ENCODE measurements around the gene XK.

DNA sequence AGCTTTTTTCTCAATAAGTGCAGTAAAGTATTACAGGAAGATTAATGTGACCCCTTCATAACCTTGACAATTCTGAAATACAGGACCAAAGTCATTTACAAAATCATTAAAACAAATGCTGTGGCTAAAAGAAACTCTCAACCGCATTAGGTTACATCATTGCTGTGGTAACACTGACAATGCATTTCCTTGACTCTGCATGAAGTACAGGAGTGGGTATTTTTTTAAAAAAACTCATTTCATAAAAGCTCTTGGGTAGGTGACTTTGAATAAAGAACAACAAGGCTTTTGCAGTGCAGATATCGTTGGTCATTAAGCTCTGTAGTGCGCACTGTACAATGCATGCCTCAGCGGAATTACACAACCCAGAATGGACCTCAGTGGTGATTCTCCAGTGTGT lies 23.4 kb upstream of the XK start:
- TF ChIP-seq CTCF (conservative IDR thresholded peaks at IDR 0.05; ENCODE audit: low read depth in 2 of 2) (no peak), POLR2AphosphoS5 (IDR thresholded peaks at IDR 0.05; ENCODE audit: low read depth) (no peak)

Data from GM23338 (cell line).